Measurements from ENCODE around the gene PPM1N. TPM values are rescaled to one million over a fixed set of nuclear protein-coding genes. Genes with fewer than 3 reads are reported as not detected.

PPM1N gene
- total RNA-seq, 1 donor from 2014 or later: 2.2 TPM

DNA sequence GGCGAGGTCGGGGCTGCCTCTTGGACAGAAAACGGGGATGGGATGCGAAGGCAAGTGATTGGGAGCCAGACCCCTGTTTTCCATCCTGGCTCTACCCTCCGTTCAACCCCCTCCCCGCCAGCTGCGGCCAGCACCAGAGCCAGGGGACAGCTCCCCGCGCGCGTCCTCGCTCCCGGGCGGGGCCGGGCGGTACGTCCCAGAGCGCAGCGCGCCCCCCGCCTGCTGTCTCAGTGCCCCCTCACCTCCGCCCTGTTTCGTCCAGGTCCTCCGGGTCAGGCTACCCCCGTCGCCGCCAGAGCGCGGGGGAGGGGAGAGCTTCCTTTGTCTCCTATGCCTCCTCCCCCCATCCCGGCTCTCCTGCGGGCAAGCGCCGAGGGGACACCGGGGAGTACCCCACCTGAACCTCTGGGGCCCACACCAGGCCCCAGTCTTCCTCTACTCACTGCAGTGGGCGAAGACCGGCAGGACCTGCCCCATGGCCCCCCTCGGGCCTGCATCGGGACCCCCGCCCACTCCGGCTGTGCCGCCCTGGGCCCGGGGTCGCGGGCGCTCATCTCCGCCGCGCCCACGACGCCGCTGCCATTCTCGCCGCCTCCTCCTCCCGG, 1.8 kb upstream of the PPM1N start:
- H3K4me3 ChIP-seq: peak overlapping the region; percentile 58 to 74
- intact Hi-C loops (cut with DNase I): no loop called here
- H3K9me3 ChIP-seq: no peaks in the 10 kb centered on the region
- H3K36me3 ChIP-seq: no peaks in the 10 kb centered on the region
- no peak overlapping the region for H3K27ac ChIP-seq
- TF ChIP-seq, protein P1, sequence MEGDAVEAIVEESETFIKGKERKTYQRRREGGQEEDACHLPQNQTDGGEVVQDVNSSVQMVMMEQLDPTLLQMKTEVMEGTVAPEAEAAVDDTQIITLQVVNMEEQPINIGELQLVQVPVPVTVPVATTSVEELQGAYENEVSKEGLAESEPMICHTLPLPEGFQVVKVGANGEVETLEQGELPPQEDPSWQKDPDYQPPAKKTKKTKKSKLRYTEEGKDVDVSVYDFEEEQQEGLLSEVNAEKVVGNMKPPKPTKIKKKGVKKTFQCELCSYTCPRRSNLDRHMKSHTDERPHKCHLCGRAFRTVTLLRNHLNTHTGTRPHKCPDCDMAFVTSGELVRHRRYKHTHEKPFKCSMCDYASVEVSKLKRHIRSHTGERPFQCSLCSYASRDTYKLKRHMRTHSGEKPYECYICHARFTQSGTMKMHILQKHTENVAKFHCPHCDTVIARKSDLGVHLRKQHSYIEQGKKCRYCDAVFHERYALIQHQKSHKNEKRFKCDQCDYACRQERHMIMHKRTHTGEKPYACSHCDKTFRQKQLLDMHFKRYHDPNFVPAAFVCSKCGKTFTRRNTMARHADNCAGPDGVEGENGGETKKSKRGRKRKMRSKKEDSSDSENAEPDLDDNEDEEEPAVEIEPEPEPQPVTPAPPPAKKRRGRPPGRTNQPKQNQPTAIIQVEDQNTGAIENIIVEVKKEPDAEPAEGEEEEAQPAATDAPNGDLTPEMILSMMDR (IDR thresholded peaks at IDR 0.05): no peak
- H3K27me3 ChIP-seq: peaks cover 18% of the 10 kb centered on the region
- H3K4me1 ChIP-seq: peaks cover 8 to 25% of the 10 kb centered on the region in 2 donors
- no peak for DNase-seq (ENCODE audit: low spot score in 2 of 2)

DNA sequence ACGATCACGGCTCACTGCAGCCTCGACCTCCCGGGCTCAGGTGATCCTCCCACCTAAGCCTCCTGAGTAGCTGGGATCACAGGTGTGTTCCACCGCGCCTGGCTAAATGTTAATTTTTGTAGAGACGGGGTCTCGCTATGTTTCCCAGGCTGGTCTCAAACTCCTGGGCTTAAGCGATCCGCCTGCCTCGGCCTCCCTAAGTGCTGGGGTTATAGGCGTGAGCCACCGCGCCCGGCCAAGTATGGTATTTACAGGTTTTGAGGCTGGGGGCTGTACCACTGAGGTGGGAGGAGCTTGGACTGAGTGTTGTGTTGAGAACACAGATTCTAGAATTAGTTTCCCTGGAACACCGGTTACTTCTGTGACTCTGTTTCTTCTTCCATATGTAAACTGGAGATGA, 452 bp upstream of the PPM1N start:
- Histone ChIP-seq H3K36me3 (no peaks in the 10 kb centered on the region), H3K9me3 (no peaks in the 10 kb centered on the region), H3K4me1 (peaks cover 8 to 24% of the 10 kb centered on the region in 2 donors), H3K4me3 (no peak overlapping the region), H3K27ac (no peak overlapping the region), H3K27me3 (peaks cover 18% of the 10 kb centered on the region)
- intact Hi-C loops (cut with DNase I): no loop called here
- TF ChIP-seq, protein P1 (IDR thresholded peaks at IDR 0.05): no peak
- DNase-seq (ENCODE audit: low spot score in 2 of 2): no peak

DNA sequence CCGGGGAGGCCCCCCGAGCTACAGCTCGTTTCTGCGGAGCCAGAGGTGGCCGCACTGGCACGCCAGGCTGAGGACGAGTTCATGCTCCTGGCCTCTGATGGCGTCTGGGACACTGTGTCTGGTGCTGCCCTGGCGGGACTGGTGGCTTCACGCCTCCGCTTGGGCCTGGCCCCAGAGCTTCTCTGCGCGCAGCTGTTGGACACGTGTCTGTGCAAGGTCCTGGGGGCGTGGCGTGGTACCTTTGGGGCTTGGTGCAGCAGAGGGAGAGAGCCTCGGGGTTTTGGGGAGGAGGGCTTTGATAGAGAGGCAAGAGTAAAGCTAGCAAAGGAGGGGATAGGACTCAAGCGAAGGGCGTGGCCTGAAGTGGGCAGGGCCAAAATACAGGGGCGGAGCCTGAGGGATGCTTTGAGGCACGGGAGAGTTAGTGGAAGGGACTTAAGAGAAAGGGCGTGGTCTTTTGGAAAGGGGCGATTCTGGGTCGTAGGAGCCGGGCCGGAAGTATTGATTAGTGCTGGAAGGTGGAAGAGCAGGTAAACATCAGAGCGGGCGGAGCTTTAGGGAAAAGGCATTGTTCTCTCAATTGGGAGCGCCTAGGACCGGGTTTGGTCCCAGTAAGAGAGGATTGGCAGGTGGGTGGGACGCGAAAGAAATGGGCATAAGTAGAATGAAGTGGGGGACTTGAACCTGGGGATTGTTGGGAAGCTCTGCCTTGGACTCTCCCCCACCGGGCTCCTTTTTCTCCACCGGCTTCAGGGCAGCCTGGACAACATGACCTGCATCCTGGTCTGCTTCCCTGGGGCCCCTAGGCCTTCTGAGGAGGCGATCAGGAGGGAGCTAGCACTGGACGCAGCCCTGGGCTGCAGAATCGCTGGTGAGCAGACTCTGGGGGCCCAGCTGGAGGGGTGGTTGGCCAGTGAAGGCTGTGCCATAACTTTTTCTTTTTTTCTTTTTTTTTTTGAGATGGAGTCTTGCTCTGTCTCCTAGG, 1.2 kb downstream of the PPM1N start:
- H3K36me3 ChIP-seq: no peaks in the 10 kb centered on the region
- intact Hi-C loops (cut with DNase I): loop anchor here (1.0 to 10.0 kb wide), 2 partner anchors 15 to 245 kb away; partner anchors contain the start of gene MARK4
- DNase-seq (ENCODE audit: low spot score in 2 of 2): no peak
- H3K9me3 ChIP-seq: no peaks in the 10 kb centered on the region
- TF ChIP-seq, protein P1 (IDR thresholded peaks at IDR 0.05): no peak
- peaks cover 18% of the 10 kb centered on the region for H3K27me3 ChIP-seq
- H3K4me1 ChIP-seq: peaks cover 8 to 17% of the 10 kb centered on the region in 2 donors
- peak overlapping the region; percentile 37 to 39 for H3K4me3 ChIP-seq
- H3K27ac ChIP-seq: no peak overlapping the region

DNA sequence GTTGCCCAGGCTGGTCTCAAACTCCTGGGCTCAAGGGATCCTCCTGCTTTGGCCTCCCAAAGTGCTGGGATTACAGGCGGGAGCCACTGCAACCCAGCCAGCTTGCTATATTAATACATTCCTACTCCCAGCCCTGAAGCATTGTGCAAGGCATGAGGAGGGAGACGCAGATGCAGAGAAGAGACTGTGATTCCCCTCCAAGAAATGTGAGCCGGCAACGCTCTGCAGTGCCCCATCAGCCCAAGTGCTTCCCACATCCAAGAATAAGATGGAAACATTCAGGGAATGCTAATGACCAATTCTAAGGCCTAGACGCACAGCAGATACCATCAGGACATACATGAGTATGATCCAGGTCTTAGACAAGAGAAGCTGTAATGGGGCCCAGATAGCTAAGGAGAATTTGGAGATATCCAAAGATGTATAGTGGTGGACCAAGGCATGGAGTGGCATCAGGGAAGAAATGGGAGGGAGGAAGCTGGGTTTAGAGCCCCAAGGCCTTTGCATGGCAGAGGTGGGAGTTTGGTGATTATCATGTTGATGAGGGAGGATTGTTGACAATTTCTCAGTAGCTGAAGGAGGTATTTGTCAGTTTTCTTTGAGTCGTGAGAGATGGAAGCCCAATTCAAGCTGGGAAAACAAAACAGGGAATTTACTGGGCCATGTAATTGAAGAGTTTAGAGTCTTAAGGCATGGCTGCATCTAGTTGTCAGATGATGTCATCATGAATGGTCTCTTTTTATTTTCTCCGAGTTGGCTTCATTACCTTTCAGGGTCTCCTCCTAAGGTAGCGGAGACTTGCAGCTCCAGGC, 2.9 kb downstream of the PPM1N start:
- Histone ChIP-seq H3K4me3 (no peak overlapping the region), H3K36me3 (no peaks in the 10 kb centered on the region), H3K27me3 (peaks cover 18% of the 10 kb centered on the region), H3K4me1 (peaks cover 8 to 17% of the 10 kb centered on the region in 2 donors), H3K27ac (no peak overlapping the region), H3K9me3 (no peaks in the 10 kb centered on the region)
- TF ChIP-seq, protein P1 (IDR thresholded peaks at IDR 0.05): no peak
- DNase-seq (ENCODE audit: low spot score in 2 of 2): no peak
- intact Hi-C loops (cut with DNase I): loop anchor here (10.0 kb wide), 1 partner anchor 246 kb away; the partner anchor contains the start of gene MARK4

DNA sequence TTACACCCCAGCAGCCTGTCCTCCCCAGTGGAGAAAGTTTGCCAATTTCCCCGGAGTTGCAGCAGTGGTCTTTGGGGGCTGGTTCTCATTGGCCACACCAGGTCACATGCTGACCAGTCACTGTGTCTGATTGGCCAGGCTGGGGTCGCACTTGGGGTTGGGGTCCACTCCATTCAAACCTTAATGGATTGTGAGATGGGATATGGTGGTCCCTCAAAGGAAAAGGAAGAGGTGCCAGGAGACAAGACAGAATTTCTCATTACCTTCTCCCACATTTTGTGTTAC, 3.4 kb downstream of the PPM1N start:
- Histone ChIP-seq H3K4me1 (peaks cover 3 to 11% of the 10 kb centered on the region in 2 donors), H3K4me3 (no peak overlapping the region), H3K27me3 (peaks cover 18% of the 10 kb centered on the region), H3K27ac (no peak overlapping the region), H3K36me3 (no peaks in the 10 kb centered on the region), H3K9me3 (no peaks in the 10 kb centered on the region)
- intact Hi-C loops (cut with DNase I): loop anchor here (10.0 kb wide), 1 partner anchor 247 kb away; the partner anchor contains the start of gene MARK4
- no peak for DNase-seq (ENCODE audit: low spot score in 2 of 2)
- TF ChIP-seq, protein P1 (IDR thresholded peaks at IDR 0.05): no peak
